Measurements from ENCODE around the gene PAFAH1B1.

Gene PAFAH1B1

GRCh38 chr17:2709183-2709661, 115.8 kb downstream of the PAFAH1B1 start (continued):
- TF ChIP-seq ZBTB8A (tag by site-specific recombination; IDR thresholded peaks at IDR 0.05) (0 out of 2 replicates have a peak, but pooled peaks have one; percentile 22), HOXA7 (CRISPR knock-in tag; IDR thresholded peaks at IDR 0.05; ENCODE audit: borderline replicate concordance) (no peak), ZFP69B (tag by site-specific recombination; IDR thresholded peaks at IDR 0.05) (no peak), ZNF26 (tag by site-specific recombination; IDR thresholded peaks at IDR 0.05) (no peak), ZNF776 (tag by site-specific recombination; IDR thresholded peaks at IDR 0.05; ENCODE audit: borderline replicate concordance) (no peak), ZNF274 (IDR thresholded peaks at IDR 0.05; ENCODE audit: low read length) (no peak), ZNF274 (tag by site-specific recombination; IDR thresholded peaks at IDR 0.05; ENCODE audit: borderline replicate concordance) (no peak), ZNF510 (tag by site-specific recombination; IDR thresholded peaks at IDR 0.05; ENCODE audit: insufficient replicate concordance) (no peak), KLF9 (tag by site-specific recombination; IDR thresholded peaks at IDR 0.05; ENCODE audit: low read depth) (no peak), ZNF148 (tag by site-specific recombination; IDR thresholded peaks at IDR 0.05; ENCODE audit: borderline replicate concordance) (no peak), ZBTB20 (tag by site-specific recombination; IDR thresholded peaks at IDR 0.05) (0 out of 2 replicates have a peak, but pooled peaks have one; percentile 29), SCRT2 (tag by site-specific recombination; IDR thresholded peaks at IDR 0.05) (peak; percentile 76; the same call in 1 of the 2 replicates), ZNF544 (tag by site-specific recombination; IDR thresholded peaks at IDR 0.05) (no peak), ZNF473 (tag by site-specific recombination; IDR thresholded peaks at IDR 0.05) (no peak), ZNF223 (tag by site-specific recombination; IDR thresholded peaks at IDR 0.05) (no peak), ZNF292 (tag by site-specific recombination; IDR thresholded peaks at IDR 0.05; ENCODE audit: borderline replicate concordance, low read depth) (no peak), ZNF677 (tag by site-specific recombination; IDR thresholded peaks at IDR 0.05) (no peak), ZIC2 (tag by site-specific recombination; IDR thresholded peaks at IDR 0.05) (peak; percentile 65; the same call in 1 of the 2 replicates), ELK4 (IDR thresholded peaks at IDR 0.05; ENCODE audit: borderline replicate concordance, low read depth, low read length) (no peak), KLF17 (tag by site-specific recombination; IDR thresholded peaks at IDR 0.05) (no peak), IKZF3 (tag by site-specific recombination; IDR thresholded peaks at IDR 0.05) (no peak), ZNF76 (tag by site-specific recombination; IDR thresholded peaks at IDR 0.05; ENCODE audit: borderline replicate concordance, low read depth) (peak; percentile 81), ZNF140 (tag by site-specific recombination; IDR thresholded peaks at IDR 0.05) (no peak), ZNF837 (tag by site-specific recombination; IDR thresholded peaks at IDR 0.05) (no peak), ZFP41 (tag by site-specific recombination; IDR thresholded peaks at IDR 0.05; ENCODE audit: borderline replicate concordance) (no peak), ZSCAN30 (tag by site-specific recombination; IDR thresholded peaks at IDR 0.05) (no peak), ZNF571 (tag by site-specific recombination; IDR thresholded peaks at IDR 0.05) (no peak), ZNF621 (tag by site-specific recombination; IDR thresholded peaks at IDR 0.05) (no peak), MZF1 (tag by site-specific recombination; IDR thresholded peaks at IDR 0.05; ENCODE audit: borderline replicate concordance) (no peak), ZNF518A (tag by site-specific recombination; conservative IDR thresholded peaks at IDR 0.05; ENCODE audit: low read depth) (no peak), ZNF19 (tag by site-specific recombination; IDR thresholded peaks at IDR 0.05; ENCODE audit: low read depth) (no peak)

All from HEK293 (cell line).